ENCODE results near the gene TBC1D24. TPM values are rescaled to one million over a fixed set of nuclear protein-coding genes. Genes with fewer than 3 reads are reported as not detected.

Gene TBC1D24
- total RNA-seq, 2 donors from 2014 or later, result 9.6 to 10.5 TPM

DNA sequence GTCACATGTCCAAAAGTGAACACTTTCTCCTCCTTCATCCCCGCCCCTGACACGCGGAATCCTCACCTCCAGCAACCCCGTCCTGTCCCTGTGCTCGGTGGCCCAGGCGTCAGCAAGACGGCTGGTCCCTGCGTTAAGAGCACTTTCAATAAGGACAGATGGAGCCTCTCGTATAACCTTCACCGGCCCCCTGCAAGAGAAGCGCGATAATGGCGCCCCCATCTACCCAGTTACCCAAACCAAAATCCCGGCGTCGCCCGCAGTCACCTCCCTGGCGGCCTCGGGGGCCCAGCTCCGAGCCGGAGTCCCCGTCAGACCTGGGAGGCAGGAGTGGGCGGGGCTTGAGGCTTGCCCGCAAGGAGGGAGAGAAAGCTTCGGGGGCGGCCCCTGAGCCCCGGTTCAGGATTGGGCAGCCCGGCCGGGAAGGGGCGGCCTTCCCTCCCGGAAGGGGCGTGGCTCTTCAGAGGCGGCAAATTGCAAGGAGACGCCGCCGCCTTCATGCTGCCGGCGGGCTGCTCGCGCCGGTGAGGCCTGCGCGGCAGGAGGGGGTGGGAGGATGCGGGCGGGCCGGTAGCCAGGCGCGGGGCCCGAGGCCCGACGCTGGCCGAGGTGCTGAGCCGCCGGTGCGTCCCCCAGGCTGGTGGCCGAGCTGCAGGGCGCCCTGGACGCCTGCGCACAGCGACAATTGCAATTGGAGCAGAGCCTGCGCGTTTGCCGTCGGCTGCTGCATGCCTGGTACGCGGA lies 15.1 kb upstream of the TBC1D24 start, which contains the start of gene TEDC2:
TEDC2 (plus strand) TSS at position 463 of the 744 bp plus-strand sequence; CDS start at position 499, 36 bp downstream.
- Histone ChIP-seq H3K27ac (peak within 1 kb of the TSS; percentile 37 to 65), H3K4me1 (peaks cover 0 to 19% of the 10 kb centered on the region in 2 donors), H3K4me3 (peak within 1 kb of the TSS; percentile 43 to 60), H3K36me3 (no peaks in the 10 kb centered on the region), H3K27me3 (no peaks in the 10 kb centered on the region), H3K9me3 (no peaks in the 10 kb centered on the region)
- TF ChIP-seq, protein P1, sequence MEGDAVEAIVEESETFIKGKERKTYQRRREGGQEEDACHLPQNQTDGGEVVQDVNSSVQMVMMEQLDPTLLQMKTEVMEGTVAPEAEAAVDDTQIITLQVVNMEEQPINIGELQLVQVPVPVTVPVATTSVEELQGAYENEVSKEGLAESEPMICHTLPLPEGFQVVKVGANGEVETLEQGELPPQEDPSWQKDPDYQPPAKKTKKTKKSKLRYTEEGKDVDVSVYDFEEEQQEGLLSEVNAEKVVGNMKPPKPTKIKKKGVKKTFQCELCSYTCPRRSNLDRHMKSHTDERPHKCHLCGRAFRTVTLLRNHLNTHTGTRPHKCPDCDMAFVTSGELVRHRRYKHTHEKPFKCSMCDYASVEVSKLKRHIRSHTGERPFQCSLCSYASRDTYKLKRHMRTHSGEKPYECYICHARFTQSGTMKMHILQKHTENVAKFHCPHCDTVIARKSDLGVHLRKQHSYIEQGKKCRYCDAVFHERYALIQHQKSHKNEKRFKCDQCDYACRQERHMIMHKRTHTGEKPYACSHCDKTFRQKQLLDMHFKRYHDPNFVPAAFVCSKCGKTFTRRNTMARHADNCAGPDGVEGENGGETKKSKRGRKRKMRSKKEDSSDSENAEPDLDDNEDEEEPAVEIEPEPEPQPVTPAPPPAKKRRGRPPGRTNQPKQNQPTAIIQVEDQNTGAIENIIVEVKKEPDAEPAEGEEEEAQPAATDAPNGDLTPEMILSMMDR (IDR thresholded peaks at IDR 0.05), result no peak
- peak; percentile 95 for DNase-seq (ENCODE audit: low spot score)

DNA sequence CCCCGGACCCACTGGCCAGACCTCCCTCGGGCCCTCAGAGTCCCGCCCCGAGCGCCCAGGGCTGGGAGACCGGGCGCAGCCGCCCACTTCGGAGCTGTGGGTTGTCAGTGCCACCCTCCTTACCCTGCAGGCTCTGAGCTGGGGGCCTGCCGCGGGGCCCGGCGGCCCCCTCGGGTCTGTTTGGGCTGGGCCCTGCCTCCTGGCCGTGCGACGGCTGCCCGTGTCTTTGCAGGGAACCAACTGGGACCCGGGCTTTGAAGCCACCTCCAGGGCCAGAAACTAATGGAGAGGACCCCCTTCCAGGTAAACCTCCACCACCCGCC lies 14.6 kb upstream of the TBC1D24 start:
- Histone ChIP-seq H3K9me3 (no peaks in the 10 kb centered on the region), H3K27me3 (no peaks in the 10 kb centered on the region), H3K4me3 (peak overlapping the region; percentile 43 to 60), H3K4me1 (peaks cover 0 to 19% of the 10 kb centered on the region in 2 donors), H3K36me3 (no peaks in the 10 kb centered on the region), H3K27ac (no peak overlapping the region)
- TF ChIP-seq, protein P1 (IDR thresholded peaks at IDR 0.05), result no peak
- DNase-seq (ENCODE audit: low spot score), result no peak

DNA sequence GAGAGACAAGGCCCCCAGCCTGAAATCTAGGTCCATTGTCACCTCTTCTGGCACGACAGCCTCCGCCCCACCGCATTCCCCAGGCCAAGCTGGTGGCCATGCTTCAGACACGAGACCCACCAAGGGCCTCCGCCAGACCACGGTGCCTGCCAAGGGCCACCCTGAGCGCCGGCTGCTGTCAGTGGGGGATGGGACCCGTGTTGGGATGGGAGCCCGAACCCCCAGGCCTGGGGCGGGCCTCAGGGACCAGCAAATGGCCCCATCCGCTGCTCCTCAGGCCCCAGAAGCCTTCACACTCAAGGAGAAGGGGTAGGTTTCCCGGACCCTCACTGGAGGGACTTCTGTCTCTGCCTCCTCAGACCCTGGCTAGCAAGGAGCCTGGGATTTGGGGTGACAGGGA lies 14.0 kb upstream of the TBC1D24 start:
- H3K36me3 ChIP-seq, result no peaks in the 10 kb centered on the region
- TF ChIP-seq, protein P1 (IDR thresholded peaks at IDR 0.05), result no peak
- H3K27ac ChIP-seq, result no peak overlapping the region
- no peaks in the 10 kb centered on the region for H3K27me3 ChIP-seq
- no peak overlapping the region for H3K4me3 ChIP-seq
- no peaks in the 10 kb centered on the region for H3K9me3 ChIP-seq
- H3K4me1 ChIP-seq, result peaks cover 0 to 19% of the 10 kb centered on the region in 2 donors
- DNase-seq (ENCODE audit: low spot score), result no peak

DNA sequence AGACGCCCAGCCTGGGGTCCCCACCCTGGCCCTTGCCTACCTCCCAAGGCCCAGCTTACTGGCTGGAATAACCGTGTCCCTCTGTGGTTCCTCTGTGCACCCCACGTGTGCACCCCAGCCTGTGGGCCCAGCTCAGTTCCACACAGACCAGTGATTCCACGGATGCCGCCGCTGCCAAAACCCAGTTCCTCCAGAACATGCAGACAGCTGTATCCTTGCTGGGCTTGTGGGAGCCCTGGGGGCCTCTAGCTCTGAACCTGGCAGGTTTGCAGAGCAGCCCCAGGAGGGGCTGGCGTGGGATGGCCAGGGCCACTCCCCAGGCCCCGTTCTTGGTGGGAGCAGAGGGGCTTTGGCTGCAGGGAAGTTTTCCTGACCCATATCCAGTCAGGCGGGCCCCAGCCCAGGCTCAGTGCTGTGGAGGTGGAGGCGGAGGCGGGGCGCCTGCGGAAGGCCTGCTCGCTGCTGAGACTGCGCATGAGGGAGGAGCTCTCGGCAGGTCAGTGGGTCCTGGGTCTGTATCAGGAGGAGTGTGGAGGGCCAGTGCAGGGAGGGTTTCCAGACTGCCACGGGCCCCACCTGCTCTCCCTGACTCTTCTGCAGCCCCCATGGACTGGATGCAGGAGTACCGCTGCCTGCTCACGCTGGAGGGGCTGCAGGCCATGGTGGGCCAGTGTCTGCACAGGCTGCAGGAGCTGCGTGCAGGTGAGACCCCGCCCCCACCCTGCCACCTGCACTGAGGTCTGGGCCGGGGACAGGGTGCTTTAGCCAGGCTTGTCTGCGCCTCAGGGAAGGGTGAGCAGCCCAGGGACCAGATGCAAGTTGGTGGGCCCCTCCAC lies 12.7 kb upstream of the TBC1D24 start:
- no peak for DNase-seq (ENCODE audit: low spot score)
- TF ChIP-seq, protein P1 (IDR thresholded peaks at IDR 0.05), result no peak

DNA sequence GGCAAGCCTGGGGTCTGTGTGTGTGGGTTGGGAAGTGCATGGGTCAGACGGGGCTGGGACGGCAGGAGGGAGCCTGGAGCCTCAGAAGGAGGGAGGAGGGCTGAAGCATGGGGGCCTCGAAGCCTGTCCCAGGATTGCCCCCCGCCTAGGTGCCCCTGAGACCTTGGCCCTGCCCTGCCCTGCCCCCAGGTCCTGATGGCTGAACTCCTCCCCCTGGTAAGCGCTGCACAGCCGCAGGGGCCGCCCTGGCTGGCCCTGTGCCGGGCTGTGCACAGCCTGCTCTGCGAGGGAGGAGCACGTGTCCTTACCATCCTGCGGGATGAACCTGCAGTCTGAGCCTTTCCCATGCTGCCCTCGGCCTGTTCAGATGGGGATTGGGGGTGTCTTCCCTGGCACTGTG lies 10.6 kb upstream of the TBC1D24 start:
- Histone ChIP-seq H3K27ac (no peak overlapping the region), H3K27me3 (no peaks in the 10 kb centered on the region), H3K4me3 (no peak overlapping the region), H3K9me3 (no peaks in the 10 kb centered on the region), H3K4me1 (peaks cover 0 to 37% of the 10 kb centered on the region in 2 donors), H3K36me3 (no peaks in the 10 kb centered on the region)
- TF ChIP-seq, protein P1 (IDR thresholded peaks at IDR 0.05), result no peak
- no peak for DNase-seq (ENCODE audit: low spot score)

More for the DNA sequence above, 12.7 kb upstream of the TBC1D24 start:
- no peak overlapping the region for H3K4me3 ChIP-seq
- H3K36me3 ChIP-seq, result no peaks in the 10 kb centered on the region
- no peaks in the 10 kb centered on the region for H3K9me3 ChIP-seq
- H3K4me1 ChIP-seq, result peaks cover 0 to 22% of the 10 kb centered on the region in 2 donors
- H3K27me3 ChIP-seq, result no peaks in the 10 kb centered on the region
- no peak overlapping the region for H3K27ac ChIP-seq
